ENCODE results near the gene NKX3-2. TPM values are rescaled to one million over a fixed set of nuclear protein-coding genes. Genes with fewer than 3 reads are reported as not detected.

The NKX3-2 gene
- total and polyA plus RNA-seq, 4 experiments from 2014 or later: not detected

- DNase-seq: no peak
- ChIA-PET POLR2A (ENCODE audit: partially characterized antibody) (interaction anchor here (0.9 kb wide), 1 partner anchor 10 kb away, joined by 3 read pairs; no protein-coding TSS in a partner anchor), CTCF (ENCODE audit: partially characterized antibody) (interaction anchor here (1.4 kb wide), 1 partner anchor 12 kb away, joined by 4 read pairs; no protein-coding TSS in a partner anchor)
- Mint-ChIP-seq H3K4me3 (peak overlapping the region in 2 of 8 donors; percentile 8 to 11), H3K4me1 (peaks cover 6 to 40% (median 17%) of the 10 kb centered on the region in 4 donors), H3K9me3 (peaks cover 2 to 42% (median 27%) of the 10 kb centered on the region in 8 donors), H3K27me3 (peaks cover 67 to 72% of the 10 kb centered on the region in 2 donors), H3K27ac (peak overlapping the region in 3 of 7 donors; percentile 59 to 87 (median 84)), H3K36me3 (peaks cover 0 to 6% of the 10 kb centered on the region in 2 donors)
- Histone ChIP-seq H3K4me3 (ENCODE audit: low read length in 2 of 2) (no peak overlapping the region), H3K9me3 (ENCODE audit: control insufficient read depth in 1 of 2, low read length in 2 of 2) (no peaks in the 10 kb centered on the region), H3K36me3 (ENCODE audit: insufficient read depth, low read length) (no peaks in the 10 kb centered on the region), H3K4me1 (ENCODE audit: insufficient read depth, low read length) (peaks cover 27% of the 10 kb centered on the region), H3K27ac (ENCODE audit: low read depth, low read length) (no peak overlapping the region), H3K27me3 (ENCODE audit: insufficient read depth, low read length) (peaks cover 88% of the 10 kb centered on the region)
- intact Hi-C loops (cut with micrococcal nuclease): no loop called here
These were observed 7.7 kb downstream of the NKX3-2 start for GRCh38 chr4:13536607-13537006.

GRCh38 chr4:13535708-13536361, 8.5 kb downstream of the NKX3-2 start:
- Mint-ChIP-seq H3K27ac (peak overlapping the region in 3 of 7 donors; percentile 6 to 84 (median 80)), H3K4me1 (peaks cover 6 to 39% (median 19%) of the 10 kb centered on the region in 4 donors), H3K36me3 (peaks cover 0 to 6% of the 10 kb centered on the region in 2 donors), H3K27me3 (peaks cover 71 to 72% of the 10 kb centered on the region in 2 donors), H3K9me3 (peaks cover 2 to 42% (median 30%) of the 10 kb centered on the region in 8 donors), H3K4me3 (peak overlapping the region in 1 of 8 donors; percentile 53)
- CTCF ChIA-PET (ENCODE audit: partially characterized antibody): interaction anchor here (1.4 kb wide), 1 partner anchor 13 kb away, joined by 4 read pairs; no protein-coding TSS in a partner anchor
- H3K9me3 ChIP-seq (ENCODE audit: control insufficient read depth in 1 of 2, low read length in 2 of 2): no peaks in the 10 kb centered on the region
- H3K27ac ChIP-seq (ENCODE audit: low read depth, low read length): no peak overlapping the region
- H3K4me3 ChIP-seq (ENCODE audit: low read length in 2 of 2): no peak overlapping the region
- POLR2A ChIA-PET (ENCODE audit: partially characterized antibody): no interaction called here
- intact Hi-C loops (cut with micrococcal nuclease): no loop called here
- peaks cover 88% of the 10 kb centered on the region for H3K27me3 ChIP-seq (ENCODE audit: insufficient read depth, low read length)
- no peaks in the 10 kb centered on the region for H3K36me3 ChIP-seq (ENCODE audit: insufficient read depth, low read length)
- DNase-seq: no peak
- H3K4me1 ChIP-seq (ENCODE audit: insufficient read depth, low read length): peaks cover 27% of the 10 kb centered on the region

GRCh38 chr4:13535118-13535517, 9.2 kb downstream of the NKX3-2 start:
- no peak overlapping the region for H3K27ac ChIP-seq (ENCODE audit: low read depth, low read length)
- peaks cover 73 to 75% of the 10 kb centered on the region in 2 donors for H3K27me3 Mint-ChIP-seq
- H3K9me3 Mint-ChIP-seq: peaks cover 2 to 40% (median 31%) of the 10 kb centered on the region in 8 donors
- no peaks in the 10 kb centered on the region for H3K9me3 ChIP-seq (ENCODE audit: control insufficient read depth in 1 of 2, low read length in 2 of 2)
- H3K4me1 Mint-ChIP-seq: peaks cover 5 to 36% (median 15%) of the 10 kb centered on the region in 4 donors
- ChIA-PET CTCF (ENCODE audit: partially characterized antibody) (no interaction called here), POLR2A (ENCODE audit: partially characterized antibody) (no interaction called here)
- no peak for DNase-seq
- H3K27me3 ChIP-seq (ENCODE audit: insufficient read depth, low read length): peaks cover 87% of the 10 kb centered on the region
- intact Hi-C loops (cut with micrococcal nuclease): no loop called here
- peaks cover 21% of the 10 kb centered on the region for H3K4me1 ChIP-seq (ENCODE audit: insufficient read depth, low read length)
- peak overlapping the region in 1 of 8 donors; percentile 48 for H3K4me3 Mint-ChIP-seq
- H3K36me3 Mint-ChIP-seq: peaks cover 0 to 5% of the 10 kb centered on the region in 2 donors
- H3K27ac Mint-ChIP-seq: peak overlapping the region in 2 of 7 donors; percentile 80 to 84
- no peak overlapping the region for H3K4me3 ChIP-seq (ENCODE audit: low read length in 2 of 2)
- H3K36me3 ChIP-seq (ENCODE audit: insufficient read depth, low read length): no peaks in the 10 kb centered on the region

GRCh38 chr4:13534344-13535063, 9.8 kb downstream of the NKX3-2 start:
- DNase-seq: no peak
- peaks cover 73 to 75% of the 10 kb centered on the region in 2 donors for H3K27me3 Mint-ChIP-seq
- peaks cover 2 to 40% (median 30%) of the 10 kb centered on the region in 8 donors for H3K9me3 Mint-ChIP-seq
- H3K4me3 Mint-ChIP-seq: peak overlapping the region in 2 of 8 donors; percentile 13 to 36
- ChIA-PET POLR2A (ENCODE audit: partially characterized antibody) (no interaction called here), CTCF (ENCODE audit: partially characterized antibody) (no interaction called here)
- H3K36me3 Mint-ChIP-seq: peaks cover 0 to 5% of the 10 kb centered on the region in 2 donors
- H3K27me3 ChIP-seq (ENCODE audit: insufficient read depth, low read length): peaks cover 87% of the 10 kb centered on the region
- H3K4me1 Mint-ChIP-seq: peaks cover 5 to 31% (median 15%) of the 10 kb centered on the region in 4 donors
- H3K4me3 ChIP-seq (ENCODE audit: low read length in 2 of 2): no peak overlapping the region
- intact Hi-C loops (cut with micrococcal nuclease): no loop called here
- H3K27ac ChIP-seq (ENCODE audit: low read depth, low read length): no peak overlapping the region
- H3K27ac Mint-ChIP-seq: peak overlapping the region in 2 of 7 donors; percentile 7 to 80
- peaks cover 15% of the 10 kb centered on the region for H3K4me1 ChIP-seq (ENCODE audit: insufficient read depth, low read length)
- H3K36me3 ChIP-seq (ENCODE audit: insufficient read depth, low read length): no peaks in the 10 kb centered on the region
- no peaks in the 10 kb centered on the region for H3K9me3 ChIP-seq (ENCODE audit: control insufficient read depth in 1 of 2, low read length in 2 of 2)

GRCh38 chr4:13533670-13534343, 10.5 kb downstream of the NKX3-2 start:
- Histone ChIP-seq H3K9me3 (ENCODE audit: control insufficient read depth in 1 of 2, low read length in 2 of 2) (no peaks in the 10 kb centered on the region), H3K27me3 (ENCODE audit: insufficient read depth, low read length) (peaks cover 87% of the 10 kb centered on the region), H3K4me1 (ENCODE audit: insufficient read depth, low read length) (peaks cover 15% of the 10 kb centered on the region), H3K36me3 (ENCODE audit: insufficient read depth, low read length) (no peaks in the 10 kb centered on the region), H3K4me3 (ENCODE audit: low read length in 2 of 2) (no peak overlapping the region), H3K27ac (ENCODE audit: low read depth, low read length) (no peak overlapping the region)
- peaks cover 7 to 32% (median 19%) of the 10 kb centered on the region in 4 donors for H3K4me1 Mint-ChIP-seq
- POLR2A ChIA-PET (ENCODE audit: partially characterized antibody): interaction anchor here (0.6 kb wide), 1 partner anchor 1470 kb away, joined by 3 read pairs; no protein-coding TSS in a partner anchor
- H3K36me3 Mint-ChIP-seq: peaks cover 0 to 5% of the 10 kb centered on the region in 2 donors
- H3K27me3 Mint-ChIP-seq: peaks cover 72 to 75% of the 10 kb centered on the region in 2 donors
- peaks cover 2 to 40% (median 27%) of the 10 kb centered on the region in 8 donors for H3K9me3 Mint-ChIP-seq
- intact Hi-C loops (cut with micrococcal nuclease): no loop called here
- H3K4me3 Mint-ChIP-seq: peak overlapping the region in 2 of 8 donors; percentile 13 to 36
- peak overlapping the region in 3 of 7 donors; percentile 7 to 51 (median 7) for H3K27ac Mint-ChIP-seq
- DNase-seq: no peak
- CTCF ChIA-PET (ENCODE audit: partially characterized antibody): no interaction called here

- peaks cover 27% of the 10 kb centered on the region for H3K4me1 ChIP-seq (ENCODE audit: insufficient read depth, low read length)
- POLR2A ChIA-PET (ENCODE audit: partially characterized antibody): no interaction called here
These were observed 12.7 kb downstream of the NKX3-2 start for GRCh38 chr4:13531625-13531998.

More at GRCh38 chr4:13531625-13531998, 12.7 kb downstream of the NKX3-2 start:
- no peak overlapping the region for H3K27ac Mint-ChIP-seq
- CTCF ChIA-PET (ENCODE audit: partially characterized antibody): interaction anchor here (1.0 kb wide), 1 partner anchor 11 kb away, joined by 3 read pairs; no protein-coding TSS in a partner anchor
- Histone ChIP-seq H3K36me3 (ENCODE audit: insufficient read depth, low read length) (no peaks in the 10 kb centered on the region), H3K27me3 (ENCODE audit: insufficient read depth, low read length) (peaks cover 85% of the 10 kb centered on the region), H3K27ac (ENCODE audit: low read depth, low read length) (no peak overlapping the region), H3K4me3 (ENCODE audit: low read length in 2 of 2) (no peak overlapping the region), H3K9me3 (ENCODE audit: control insufficient read depth in 1 of 2, low read length in 2 of 2) (no peaks in the 10 kb centered on the region)
- peak overlapping the region in 1 of 8 donors; percentile 38 for H3K4me3 Mint-ChIP-seq
- H3K9me3 Mint-ChIP-seq: peaks cover 0 to 26% (median 19%) of the 10 kb centered on the region in 8 donors
- peaks cover 72 to 73% of the 10 kb centered on the region in 2 donors for H3K27me3 Mint-ChIP-seq
- intact Hi-C loops (cut with micrococcal nuclease): no loop called here
- no peak for DNase-seq
- H3K36me3 Mint-ChIP-seq: peaks cover 0 to 2% of the 10 kb centered on the region in 2 donors
- peaks cover 12 to 37% (median 29%) of the 10 kb centered on the region in 4 donors for H3K4me1 Mint-ChIP-seq
